AML-193 (cell line): Measurements from ENCODE around the gene SERPINH1.

Source experiments
- DNase-seq, 2 experiments: peaks; one replicate each; lab custom pipeline; 2025; lab: John Stamatoyannopoulos, UW

Gene SERPINH1

DNA sequence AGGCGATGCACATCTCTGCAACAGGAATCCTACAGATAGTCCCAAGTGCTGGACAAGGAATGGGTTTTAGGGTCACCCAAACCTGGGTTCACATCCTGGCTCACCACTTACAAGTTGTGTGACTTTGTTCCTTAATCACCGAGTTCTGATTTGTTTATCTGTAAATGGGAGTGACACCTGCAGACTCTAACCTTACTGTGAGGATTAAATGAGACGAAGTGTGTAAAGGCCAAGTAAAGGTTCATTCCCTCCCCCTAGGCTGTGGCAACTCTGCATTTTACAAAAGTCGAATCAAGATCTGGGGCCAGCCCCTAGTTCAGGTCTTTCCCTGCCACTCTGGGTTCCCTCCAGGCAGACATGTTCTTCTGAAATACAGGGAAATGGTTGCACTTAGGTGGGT is 34.9 kb downstream of the SERPINH1 start:
- DNase-seq = no peak

GRCh38 chr11:75597636-75598035 is 35.6 kb downstream of the SERPINH1 start:
- DNase-seq = peak in 1 of 2 experiments; percentile 32

GRCh38 chr11:75598264-75598663 is 36.2 kb downstream of the SERPINH1 start:
- no peak for DNase-seq

- DNase-seq = no peak
Measured at GRCh38 chr11:75598900-75599299, 36.8 kb downstream of the SERPINH1 start.

GRCh38 chr11:75600356-75600755 is 38.3 kb downstream of the SERPINH1 start:
- no peak for DNase-seq

GRCh38 chr11:75601494-75601893 is 39.4 kb downstream of the SERPINH1 start:
- DNase-seq = no peak

DNA sequence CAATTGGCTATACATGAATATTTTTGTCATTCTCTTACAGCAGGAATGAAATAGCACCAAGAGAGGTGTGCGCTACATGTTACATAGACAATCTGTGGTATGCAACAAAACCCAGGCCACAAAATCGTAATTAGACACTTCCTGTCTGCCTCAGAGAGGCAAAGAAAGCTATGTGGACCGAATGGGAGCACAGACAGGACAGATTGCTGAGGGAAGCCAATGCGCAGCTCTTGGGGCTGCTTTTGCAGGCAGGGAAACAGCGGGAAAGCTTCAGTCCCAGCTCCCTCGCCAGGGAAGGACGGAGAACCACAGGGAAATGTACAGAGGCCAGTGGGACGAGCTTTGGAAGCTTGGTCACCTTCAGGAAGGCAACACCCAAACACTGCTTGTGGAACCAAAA is 40.9 kb downstream of the SERPINH1 start:
- no peak for DNase-seq

DNA sequence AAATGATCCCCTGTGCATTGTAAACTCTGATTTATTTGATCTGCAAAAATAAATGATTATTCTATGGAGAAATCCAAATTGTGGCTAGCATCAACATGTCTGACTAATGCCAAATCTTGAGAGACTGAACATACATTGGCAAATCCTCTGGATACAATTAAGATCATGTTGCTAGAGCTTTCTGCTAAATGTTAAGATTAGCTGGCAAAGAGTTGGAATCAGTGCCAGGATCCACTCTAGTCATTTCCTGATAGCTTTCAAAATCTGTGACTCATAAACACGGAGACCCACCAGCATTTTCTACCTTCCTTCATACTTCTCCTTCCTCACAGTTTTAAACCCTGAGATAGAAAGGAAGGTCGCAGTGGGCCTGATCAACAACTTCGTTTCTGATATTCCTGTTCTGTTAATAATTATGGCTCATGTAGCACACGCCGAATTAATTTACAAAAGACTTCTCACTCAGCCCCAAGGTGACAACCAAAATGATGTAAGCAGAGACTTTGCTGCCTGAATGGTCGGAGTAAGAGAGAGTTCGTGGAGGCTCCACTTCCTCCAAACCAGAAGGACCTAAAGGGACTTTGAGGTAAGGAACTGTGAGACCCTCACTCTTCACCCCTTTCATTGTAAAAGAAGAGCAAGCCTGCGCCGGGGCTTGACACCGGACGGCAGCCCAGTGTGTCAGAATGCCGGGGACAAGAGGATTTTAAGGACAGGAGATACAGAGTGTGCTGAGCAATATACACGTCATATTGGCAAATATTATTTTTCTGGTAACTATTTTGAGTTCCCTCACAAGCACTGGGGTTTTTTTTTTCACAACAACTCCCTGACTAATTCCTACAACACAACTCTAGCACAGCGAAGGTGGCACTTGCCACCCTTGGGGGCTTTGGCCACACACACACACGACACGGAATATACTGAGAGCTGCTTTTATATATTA is 42.0 kb downstream of the SERPINH1 start:
- no peak for DNase-seq

- no peak for DNase-seq
Measured at GRCh38 chr11:75606099-75606498, 44.0 kb downstream of the SERPINH1 start.

DNA sequence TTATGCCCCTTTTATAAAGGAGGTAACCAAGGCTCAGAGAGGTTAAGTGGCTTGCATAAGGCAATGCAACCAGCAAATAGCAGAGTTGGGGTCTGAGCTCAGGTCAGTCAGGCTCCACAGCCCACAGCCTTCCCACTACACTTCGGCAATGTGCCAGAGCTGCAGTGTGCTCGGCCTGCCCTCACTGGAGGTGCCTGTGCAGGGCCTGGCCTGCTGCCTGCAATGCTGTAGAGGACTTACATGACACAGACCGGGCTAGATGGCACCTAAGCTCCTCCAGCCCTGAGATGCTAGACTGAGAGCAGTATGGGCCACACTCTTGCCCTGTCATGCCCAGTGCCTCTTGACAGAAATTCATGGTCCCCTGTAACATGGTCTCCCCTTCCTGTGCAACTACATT is 49.8 kb downstream of the SERPINH1 start:
- DNase-seq = no peak

- DNase-seq = no peak
Measured at GRCh38 chr11:75615751-75616150, 53.7 kb downstream of the SERPINH1 start.

DNA sequence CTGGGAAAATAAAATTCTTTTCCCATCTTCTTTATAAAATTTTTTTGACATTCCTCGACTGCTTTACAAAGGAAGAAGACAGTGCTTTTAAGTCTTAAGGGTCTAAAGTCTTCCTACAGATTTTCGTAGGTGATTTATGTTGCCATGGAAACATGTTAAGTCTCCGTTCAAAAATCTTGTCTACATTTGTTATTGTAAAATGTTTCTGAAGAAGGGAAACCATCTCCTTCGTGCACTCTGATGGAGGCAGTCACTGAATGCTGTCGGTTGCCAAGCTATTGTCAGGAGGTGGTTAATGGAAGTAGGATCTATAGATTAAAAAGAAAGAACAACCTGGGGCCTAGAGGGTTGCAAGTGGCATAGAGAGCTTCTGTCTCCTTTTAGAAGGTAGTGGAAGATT is 54.2 kb downstream of the SERPINH1 start:
- no peak for DNase-seq
